ENCODE measurements around the gene LRRC7.
"Not testable (repeated sequence)": the region's sequence is repeated elsewhere in the genome, so short reads cannot be mapped to it uniquely, and the experiment has no call there.

The LRRC7 gene

GRCh38 chr1:69700770-69701169 lies 133.0 kb downstream of the LRRC7 start:
- Histone ChIP-seq H3K4me1 (ENCODE audit: control insufficient read depth, insufficient read depth, low read length) (no peaks in the 10 kb centered on the region), H3K4me3 (ENCODE audit: low read length) (no peak overlapping the region), H3K9me3 (ENCODE audit: control insufficient read depth, low read length) (no peaks in the 10 kb centered on the region), H3K36me3 (ENCODE audit: control insufficient read depth, insufficient read depth, low read length, severe bottlenecking) (no peaks in the 10 kb centered on the region), H3K9ac (ENCODE audit: low read length) (no peak overlapping the region), H3K27me3 (replicated peaks; ENCODE audit: control insufficient read depth, insufficient read depth, low read length) (no peaks in the 10 kb centered on the region)
- DNase-seq (ENCODE audit: low read depth): peak; percentile 4

- H3K9me3 ChIP-seq (ENCODE audit: control insufficient read depth, low read length): no peaks in the 10 kb centered on the region
- H3K4me3 ChIP-seq (ENCODE audit: low read length): no peak overlapping the region
- H3K36me3 ChIP-seq (ENCODE audit: control insufficient read depth, insufficient read depth, low read length, severe bottlenecking): no peaks in the 10 kb centered on the region
- no peaks in the 10 kb centered on the region for H3K27me3 ChIP-seq (replicated peaks; ENCODE audit: control insufficient read depth, insufficient read depth, low read length)
- no peak overlapping the region for H3K9ac ChIP-seq (ENCODE audit: low read length)
- DNase-seq (ENCODE audit: low read depth): no peak
- no peaks in the 10 kb centered on the region for H3K4me1 ChIP-seq (ENCODE audit: control insufficient read depth, insufficient read depth, low read length)
These were observed 134.4 kb downstream of the LRRC7 start for GRCh38 chr1:69702085-69702484.

- no peaks in the 10 kb centered on the region for H3K27me3 ChIP-seq (replicated peaks; ENCODE audit: control insufficient read depth, insufficient read depth, low read length)
- no peak for DNase-seq (ENCODE audit: low read depth)
- no peak overlapping the region for H3K4me3 ChIP-seq (ENCODE audit: low read length)
- H3K36me3 ChIP-seq (ENCODE audit: control insufficient read depth, insufficient read depth, low read length, severe bottlenecking): no peaks in the 10 kb centered on the region
- H3K9me3 ChIP-seq (ENCODE audit: control insufficient read depth, low read length): no peaks in the 10 kb centered on the region
- H3K9ac ChIP-seq (ENCODE audit: low read length): no peak overlapping the region
- peaks cover 9% of the 10 kb centered on the region for H3K4me1 ChIP-seq (ENCODE audit: control insufficient read depth, insufficient read depth, low read length)
These were observed 138.8 kb downstream of the LRRC7 start for GRCh38 chr1:69706473-69706872.

GRCh38 chr1:69707103-69707502 lies 139.4 kb downstream of the LRRC7 start:
- no peak for DNase-seq (ENCODE audit: low read depth)
- Histone ChIP-seq H3K4me1 (ENCODE audit: control insufficient read depth, insufficient read depth, low read length) (peaks cover 9% of the 10 kb centered on the region), H3K4me3 (ENCODE audit: low read length) (no peak overlapping the region), H3K9ac (ENCODE audit: low read length) (no peak overlapping the region), H3K9me3 (ENCODE audit: control insufficient read depth, low read length) (no peaks in the 10 kb centered on the region), H3K36me3 (ENCODE audit: control insufficient read depth, insufficient read depth, low read length, severe bottlenecking) (no peaks in the 10 kb centered on the region), H3K27me3 (replicated peaks; ENCODE audit: control insufficient read depth, insufficient read depth, low read length) (no peaks in the 10 kb centered on the region)

GRCh38 chr1:69710484-69711189 lies 142.9 kb downstream of the LRRC7 start:
- Histone ChIP-seq H3K9ac (ENCODE audit: low read length) (no peak overlapping the region), H3K27me3 (replicated peaks; ENCODE audit: control insufficient read depth, insufficient read depth, low read length) (no peaks in the 10 kb centered on the region), H3K9me3 (ENCODE audit: control insufficient read depth, low read length) (no peaks in the 10 kb centered on the region), H3K36me3 (ENCODE audit: control insufficient read depth, insufficient read depth, low read length, severe bottlenecking) (no peaks in the 10 kb centered on the region), H3K4me3 (ENCODE audit: low read length) (no peak overlapping the region), H3K4me1 (ENCODE audit: control insufficient read depth, insufficient read depth, low read length) (peaks cover 9% of the 10 kb centered on the region)
- DNase-seq (ENCODE audit: low read depth): peak; percentile 2

- H3K36me3 ChIP-seq (ENCODE audit: control insufficient read depth, insufficient read depth, low read length, severe bottlenecking): no peaks in the 10 kb centered on the region
These were observed 143.6 kb downstream of the LRRC7 start for GRCh38 chr1:69711190-69711930.

GRCh38 chr1:69717834-69718233 lies 150.1 kb downstream of the LRRC7 start:
- H3K9ac ChIP-seq (ENCODE audit: low read length); H3K27me3 ChIP-seq (replicated peaks; ENCODE audit: control insufficient read depth, insufficient read depth, low read length); H3K4me1 ChIP-seq (ENCODE audit: control insufficient read depth, insufficient read depth, low read length); H3K4me3 ChIP-seq (ENCODE audit: low read length); H3K36me3 ChIP-seq (ENCODE audit: control insufficient read depth, insufficient read depth, low read length, severe bottlenecking); H3K9me3 ChIP-seq (ENCODE audit: control insufficient read depth, low read length); DNase-seq (ENCODE audit: low read depth): not testable (repeated sequence)

More at GRCh38 chr1:69711190-69711930, 143.6 kb downstream of the LRRC7 start:
- Histone ChIP-seq H3K9me3 (ENCODE audit: control insufficient read depth, low read length) (no peaks in the 10 kb centered on the region), H3K27me3 (replicated peaks; ENCODE audit: control insufficient read depth, insufficient read depth, low read length) (no peaks in the 10 kb centered on the region), H3K9ac (ENCODE audit: low read length) (no peak overlapping the region), H3K4me3 (ENCODE audit: low read length) (no peak overlapping the region), H3K4me1 (ENCODE audit: control insufficient read depth, insufficient read depth, low read length) (peaks cover 9% of the 10 kb centered on the region)
- DNase-seq (ENCODE audit: low read depth): no peak

GRCh38 chr1:69728206-69728605 lies 160.5 kb downstream of the LRRC7 start:
- H3K9me3 ChIP-seq (ENCODE audit: control insufficient read depth, low read length): peaks cover 7% of the 10 kb centered on the region
- no peaks in the 10 kb centered on the region for H3K36me3 ChIP-seq (ENCODE audit: control insufficient read depth, insufficient read depth, low read length, severe bottlenecking)
- no peak for DNase-seq (ENCODE audit: low read depth)
- no peaks in the 10 kb centered on the region for H3K4me1 ChIP-seq (ENCODE audit: control insufficient read depth, insufficient read depth, low read length)
- no peak overlapping the region for H3K9ac ChIP-seq (ENCODE audit: low read length)
- H3K4me3 ChIP-seq (ENCODE audit: low read length): no peak overlapping the region
- no peaks in the 10 kb centered on the region for H3K27me3 ChIP-seq (replicated peaks; ENCODE audit: control insufficient read depth, insufficient read depth, low read length)

- no peaks in the 10 kb centered on the region for H3K36me3 ChIP-seq (ENCODE audit: control insufficient read depth, insufficient read depth, low read length, severe bottlenecking)
- H3K4me1 ChIP-seq (ENCODE audit: control insufficient read depth, insufficient read depth, low read length): peaks cover 4% of the 10 kb centered on the region
- no peak overlapping the region for H3K9ac ChIP-seq (ENCODE audit: low read length)
- peaks cover 10% of the 10 kb centered on the region for H3K9me3 ChIP-seq (ENCODE audit: control insufficient read depth, low read length)
- no peak for DNase-seq (ENCODE audit: low read depth)
- H3K4me3 ChIP-seq (ENCODE audit: low read length): no peak overlapping the region
- H3K27me3 ChIP-seq (replicated peaks; ENCODE audit: control insufficient read depth, insufficient read depth, low read length): no peaks in the 10 kb centered on the region
These were observed 165.3 kb downstream of the LRRC7 start for GRCh38 chr1:69733061-69733460.

- H3K36me3 ChIP-seq (ENCODE audit: control insufficient read depth, insufficient read depth, low read length, severe bottlenecking): no peaks in the 10 kb centered on the region
- H3K9me3 ChIP-seq (ENCODE audit: control insufficient read depth, low read length): peaks cover 3% of the 10 kb centered on the region
- no peak overlapping the region for H3K4me3 ChIP-seq (ENCODE audit: low read length)
- no peaks in the 10 kb centered on the region for H3K27me3 ChIP-seq (replicated peaks; ENCODE audit: control insufficient read depth, insufficient read depth, low read length)
- DNase-seq (ENCODE audit: low read depth): peak; percentile 73
- no peak overlapping the region for H3K9ac ChIP-seq (ENCODE audit: low read length)
- H3K4me1 ChIP-seq (ENCODE audit: control insufficient read depth, insufficient read depth, low read length): peaks cover 9% of the 10 kb centered on the region
These were observed 169.9 kb downstream of the LRRC7 start for GRCh38 chr1:69737527-69738185.

- Histone ChIP-seq H3K9ac (ENCODE audit: low read length) (no peak overlapping the region), H3K4me3 (ENCODE audit: low read length) (no peak overlapping the region), H3K9me3 (ENCODE audit: control insufficient read depth, low read length) (peaks cover 3% of the 10 kb centered on the region), H3K27me3 (replicated peaks; ENCODE audit: control insufficient read depth, insufficient read depth, low read length) (no peaks in the 10 kb centered on the region), H3K4me1 (ENCODE audit: control insufficient read depth, insufficient read depth, low read length) (peaks cover 9% of the 10 kb centered on the region), H3K36me3 (ENCODE audit: control insufficient read depth, insufficient read depth, low read length, severe bottlenecking) (no peaks in the 10 kb centered on the region)
- no peak for DNase-seq (ENCODE audit: low read depth)
These were observed 170.9 kb downstream of the LRRC7 start for GRCh38 chr1:69738458-69739250.
